NCI-H187 (cell line): ENCODE measurements around the gene ZMAT5.
"Not testable (repeated sequence)": the region's sequence is repeated elsewhere in the genome, so short reads cannot be mapped to it uniquely, and the experiment has no call there.

Source experiments
- DNase-seq, 2 experiments: peaks; one replicate each; lab custom pipeline; 2025; lab: John Stamatoyannopoulos, UW

ZMAT5 gene

DNA sequence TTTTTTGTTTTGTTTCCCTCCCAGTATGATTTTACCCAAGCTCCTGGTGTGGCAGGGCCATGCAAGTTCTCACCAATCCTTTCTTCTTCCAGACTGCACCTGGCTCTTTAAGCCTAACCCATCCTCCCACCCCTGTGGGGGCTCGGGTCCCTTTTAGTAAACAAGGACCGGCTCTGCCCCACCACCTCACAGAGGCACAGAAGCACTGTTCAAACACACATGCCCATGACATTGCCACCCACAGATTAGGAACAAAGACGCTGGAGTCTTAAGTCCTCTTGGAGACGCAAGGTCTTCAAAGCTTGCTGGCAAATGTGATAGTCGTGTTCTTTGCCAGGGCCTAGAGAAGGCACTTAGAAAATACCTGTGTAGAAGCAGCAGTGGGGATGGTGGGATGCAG lies 19.2 kb upstream of the ZMAT5 start:
- DNase-seq, result no peak

GRCh38 chr22:29784451-29785361 lies 17.9 kb upstream of the ZMAT5 start:
- DNase-seq, result no peak

- no peak for DNase-seq
Measured at GRCh38 chr22:29782061-29782845, 15.4 kb upstream of the ZMAT5 start.

GRCh38 chr22:29780748-29781676 lies 14.2 kb upstream of the ZMAT5 start:
- DNase-seq, result no peak

GRCh38 chr22:29780220-29780619 lies 13.4 kb upstream of the ZMAT5 start:
- DNase-seq, result no peak

DNA sequence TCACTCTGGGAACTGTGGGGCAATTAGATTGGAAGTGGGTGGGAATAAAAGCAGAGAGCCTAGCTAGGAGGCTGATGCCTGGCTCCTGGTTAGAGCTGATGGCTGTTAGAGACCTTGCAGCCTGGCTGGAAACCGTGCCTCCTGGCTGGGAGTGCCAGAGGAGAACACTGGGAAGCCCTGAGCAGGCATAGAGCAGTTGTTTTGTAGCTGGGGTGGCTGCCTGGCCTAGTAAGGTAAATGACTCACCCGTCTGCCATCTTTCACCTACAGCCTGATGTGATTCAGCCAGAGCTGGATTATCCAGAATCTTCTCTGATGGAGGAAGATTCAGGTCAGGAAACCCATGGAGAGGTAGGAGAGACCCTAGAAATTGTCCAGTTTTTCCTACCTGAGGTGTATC lies 6.4 kb upstream of the ZMAT5 start:
- no peak for DNase-seq

GRCh38 chr22:29772170-29772641 lies 5.4 kb upstream of the ZMAT5 start:
- DNase-seq, result no peak

- no peak for DNase-seq
Measured at GRCh38 chr22:29769723-29770321, 3.0 kb upstream of the ZMAT5 start.

DNA sequence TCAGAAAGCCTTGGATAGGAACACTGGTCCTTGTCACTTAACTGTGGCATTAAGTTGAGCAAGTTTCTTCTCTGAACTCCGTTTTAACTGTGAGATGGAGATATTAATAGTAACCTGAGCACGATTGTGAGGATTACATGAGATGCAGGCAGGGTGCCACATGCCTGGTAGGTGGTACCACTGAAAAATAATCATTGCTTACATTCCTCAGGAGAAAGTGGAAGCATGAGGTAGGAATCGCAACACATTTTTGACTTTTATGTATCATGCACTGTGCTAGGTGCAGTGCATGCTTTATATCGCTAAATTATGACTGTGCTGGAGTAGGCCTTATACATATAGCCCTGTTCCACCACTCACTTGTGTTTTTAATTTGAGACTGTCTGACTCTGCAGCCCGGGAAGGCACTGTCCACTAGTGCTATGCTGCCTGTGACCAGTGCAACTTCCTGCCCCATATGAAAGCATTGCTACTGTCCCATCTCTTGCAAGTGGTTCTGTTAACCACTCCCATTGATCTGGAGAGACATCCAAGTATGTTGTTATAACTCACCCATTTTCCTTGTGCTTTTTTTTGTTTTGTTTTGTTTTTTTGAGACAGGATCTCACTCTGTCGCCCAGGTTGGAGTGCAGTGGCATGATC lies 1.4 kb upstream of the ZMAT5 start:
- DNase-seq, result no peak

DNA sequence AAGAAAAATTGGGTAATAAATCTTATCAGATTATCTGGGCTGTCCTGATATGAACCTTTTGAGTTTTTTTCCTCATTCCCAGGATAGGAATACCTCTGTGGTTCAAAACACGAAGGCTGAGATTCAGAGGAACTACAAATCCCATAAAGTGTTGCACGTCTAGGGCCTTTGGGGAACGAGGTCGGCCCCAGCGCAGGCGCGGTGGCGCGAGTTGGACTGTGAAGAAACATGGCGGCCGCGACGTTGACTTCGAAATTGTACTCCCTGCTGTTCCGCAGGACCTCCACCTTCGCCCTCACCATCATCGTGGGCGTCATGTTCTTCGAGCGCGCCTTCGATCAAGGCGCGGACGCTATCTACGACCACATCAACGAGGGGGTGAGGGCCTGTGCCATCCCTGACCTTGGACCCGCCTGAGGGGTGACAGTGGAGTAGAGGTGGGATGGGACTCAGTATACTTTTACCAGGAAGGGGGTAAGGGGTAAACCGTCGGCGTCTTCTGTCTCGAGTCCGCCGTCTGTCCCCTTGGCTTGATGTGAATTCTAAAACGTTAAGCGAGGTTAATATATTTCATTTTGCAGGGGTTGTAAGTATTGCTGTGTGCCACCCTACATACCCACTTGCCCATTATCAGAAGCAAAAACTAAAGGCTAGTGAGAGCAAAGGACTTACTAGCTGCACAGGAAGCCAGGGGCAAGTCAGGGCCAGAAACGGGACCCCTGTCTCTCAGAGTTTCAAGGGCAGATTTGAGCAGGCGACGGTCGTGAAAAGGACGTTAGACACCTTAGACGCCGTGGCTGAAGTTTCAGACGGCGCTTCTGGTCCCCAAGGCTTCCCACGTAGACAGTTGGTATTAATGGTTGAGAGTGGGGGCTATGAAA lies 604 bp upstream of the ZMAT5 start, which contains the start of gene UQCR10:
TSS of gene UQCR10 (plus strand) at position 199 of the 881 bp plus-strand sequence. CDS start at position 229, 30 bp downstream.
- peak; percentile 57 to 78 for DNase-seq

- DNase-seq, result no peak
Measured at GRCh38 chr22:29765905-29766631, 739 bp downstream of the ZMAT5 start.

GRCh38 chr22:29762263-29762662 lies 4.5 kb downstream of the ZMAT5 start:
- DNase-seq, result no peak

GRCh38 chr22:29758959-29759358 lies 7.8 kb downstream of the ZMAT5 start:
- DNase-seq, result no peak

DNA sequence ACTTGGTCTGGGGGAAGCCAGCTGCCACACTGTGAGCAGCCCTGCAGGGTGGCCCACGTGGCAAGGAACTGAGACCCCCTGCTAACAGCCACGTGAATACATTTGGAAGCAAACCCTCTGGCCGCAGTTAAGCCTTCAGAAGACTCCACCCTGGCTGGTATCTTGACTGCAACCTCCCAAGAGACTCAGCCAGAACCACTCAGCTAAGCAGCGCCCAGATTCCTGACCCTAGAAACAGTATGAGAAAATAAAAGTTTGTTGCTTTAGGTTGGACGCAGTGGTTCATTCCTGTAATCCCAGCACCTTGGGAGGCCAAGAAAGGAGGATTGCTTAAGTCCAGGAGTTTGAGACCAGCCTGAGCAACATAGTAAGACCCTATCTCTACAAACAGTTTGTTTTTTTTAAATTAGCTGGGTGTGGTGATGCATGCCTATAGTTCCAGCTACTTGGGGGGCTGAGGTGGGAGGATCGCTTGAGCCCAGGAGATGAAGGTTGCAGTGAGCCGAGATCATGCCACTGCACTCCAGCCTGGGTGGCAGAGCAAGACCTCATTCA lies 8.7 kb downstream of the ZMAT5 start:
- no peak for DNase-seq

DNA sequence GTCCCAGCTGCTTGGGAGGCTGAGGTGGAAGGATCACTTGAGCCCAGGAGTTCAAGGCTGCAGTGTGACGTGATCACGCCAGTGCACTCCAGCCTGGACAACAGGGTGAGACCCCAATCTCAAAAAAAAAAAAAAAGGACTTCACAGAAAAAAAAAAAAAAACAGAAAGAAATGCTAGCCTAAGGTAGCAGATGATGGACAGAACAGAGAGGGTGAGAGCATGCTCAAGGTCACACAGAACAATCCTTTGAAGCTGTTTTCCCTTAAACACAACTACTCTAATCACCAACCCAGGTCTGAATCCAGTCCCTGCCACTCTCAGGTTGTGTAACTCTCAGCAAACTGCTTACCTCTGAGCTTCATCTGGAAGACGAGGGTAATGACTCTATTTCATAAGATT lies 9.7 kb downstream of the ZMAT5 start:
- no peak for DNase-seq

GRCh38 chr22:29756341-29756740 lies 10.5 kb downstream of the ZMAT5 start:
- DNase-seq, result no peak

GRCh38 chr22:29755889-29756288 lies 10.9 kb downstream of the ZMAT5 start:
- no peak for DNase-seq

GRCh38 chr22:29754658-29755395 lies 12.0 kb downstream of the ZMAT5 start:
- not testable (repeated sequence) for DNase-seq
